Measurements from ENCODE around the gene TSPAN2.
A peak's percentile ranks its signal among the peaks of the same experiment; 100 is the strongest.

DNA sequence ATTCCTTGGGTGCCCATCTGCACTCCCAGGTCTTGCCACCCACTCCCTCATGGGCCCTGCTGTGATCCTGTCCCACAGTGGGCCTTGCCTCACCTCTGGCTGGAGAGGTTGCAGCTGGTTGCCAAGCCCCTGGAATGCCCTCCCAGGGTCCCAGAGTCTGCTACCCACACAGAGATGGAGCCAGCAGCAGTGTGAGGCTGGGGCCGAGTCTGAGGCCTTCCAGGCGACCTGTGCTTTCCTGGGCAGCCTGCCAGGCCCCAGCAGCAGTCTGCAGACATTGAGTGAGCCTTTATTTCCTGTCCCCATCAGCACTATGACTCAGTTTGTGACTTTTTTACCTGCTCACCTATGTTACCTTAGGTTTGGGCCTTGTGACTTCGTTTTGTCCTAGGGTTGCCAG, 25.0 kb upstream of the TSPAN2 start:
- TF ChIP-seq, protein P1, sequence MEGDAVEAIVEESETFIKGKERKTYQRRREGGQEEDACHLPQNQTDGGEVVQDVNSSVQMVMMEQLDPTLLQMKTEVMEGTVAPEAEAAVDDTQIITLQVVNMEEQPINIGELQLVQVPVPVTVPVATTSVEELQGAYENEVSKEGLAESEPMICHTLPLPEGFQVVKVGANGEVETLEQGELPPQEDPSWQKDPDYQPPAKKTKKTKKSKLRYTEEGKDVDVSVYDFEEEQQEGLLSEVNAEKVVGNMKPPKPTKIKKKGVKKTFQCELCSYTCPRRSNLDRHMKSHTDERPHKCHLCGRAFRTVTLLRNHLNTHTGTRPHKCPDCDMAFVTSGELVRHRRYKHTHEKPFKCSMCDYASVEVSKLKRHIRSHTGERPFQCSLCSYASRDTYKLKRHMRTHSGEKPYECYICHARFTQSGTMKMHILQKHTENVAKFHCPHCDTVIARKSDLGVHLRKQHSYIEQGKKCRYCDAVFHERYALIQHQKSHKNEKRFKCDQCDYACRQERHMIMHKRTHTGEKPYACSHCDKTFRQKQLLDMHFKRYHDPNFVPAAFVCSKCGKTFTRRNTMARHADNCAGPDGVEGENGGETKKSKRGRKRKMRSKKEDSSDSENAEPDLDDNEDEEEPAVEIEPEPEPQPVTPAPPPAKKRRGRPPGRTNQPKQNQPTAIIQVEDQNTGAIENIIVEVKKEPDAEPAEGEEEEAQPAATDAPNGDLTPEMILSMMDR (conservative IDR thresholded peaks at IDR 0.05): 0 out of 2 replicates have a peak, but pooled peaks have one; percentile 5
- no peak for TF ChIP-seq EZH2 (IDR thresholded peaks at IDR 0.05; ENCODE audit: low read depth)

Measured in PC-9 (cell line).